Ishikawa (cell line): Measurements from ENCODE around the gene FCER2.

Experiments used
- CEBPB ChIP-seq: IDR thresholded peaks from 2 replicates; pipeline ENCODE4 v1.6.1; 2012
- CREB1 ChIP-seq: IDR thresholded peaks from 2 replicates; pipeline ENCODE4 v1.6.1; 2012; ENCODE audit warnings: low read depth
- EGR1 ChIP-seq: IDR thresholded peaks from 2 replicates; pipeline ENCODE4 v1.6.1; 2012
- EP300 ChIP-seq: IDR thresholded peaks from 2 replicates; pipeline ENCODE4 v1.6.1; 2012; ENCODE audit warnings: borderline replicate concordance
- FOXM1 ChIP-seq: IDR thresholded peaks from 2 replicates; pipeline ENCODE4 v1.6.1; 2012; ENCODE audit warnings: low read depth, borderline replicate concordance
- NFIC ChIP-seq: IDR thresholded peaks from 2 replicates; pipeline ENCODE4 v1.6.1; 2012
- RAD21 ChIP-seq: IDR thresholded peaks from 2 replicates; pipeline ENCODE4 v1.6.1; 2012; ENCODE audit warnings: low read depth
- TAF1 ChIP-seq: IDR thresholded peaks from 2 replicates; pipeline ENCODE4 v1.6.1; 2012; ENCODE audit warnings: low read depth, mild to moderate bottlenecking
- TCF12 ChIP-seq: IDR thresholded peaks from 2 replicates; pipeline ENCODE4 v1.6.1; 2012; ENCODE audit warnings: low read depth
- TEAD4 ChIP-seq: IDR thresholded peaks from 2 replicates; pipeline ENCODE4 v1.6.1; 2012
- USF1 ChIP-seq: IDR thresholded peaks from 2 replicates; pipeline ENCODE4 v1.6.1; 2012
- YY1 ChIP-seq: IDR thresholded peaks from 2 replicates; pipeline ENCODE4 v1.6.1; 2012; ENCODE audit warnings: low read depth
- ZBTB7A ChIP-seq: IDR thresholded peaks from 2 replicates; pipeline ENCODE4 v1.6.1; 2012; ENCODE audit warnings: low read depth
- TF ChIP-seq, protein P1 (sequence below): IDR thresholded peaks from 2 replicates; pipeline ENCODE4 v1.6.1; 2012
- TF ChIP-seq, protein P2 (sequence below): IDR thresholded peaks from 2 replicates; pipeline ENCODE4 v1.6.1; 2012; ENCODE audit warnings: low read depth, mild to moderate bottlenecking

The FCER2 gene

GRCh38 chr19:7646426-7646700 is 55.6 kb downstream of the FCER2 start:
- no peak for TF ChIP-seq FOXM1
- TF ChIP-seq EP300: no peak
- TF ChIP-seq YY1: no peak
- TF ChIP-seq TEAD4: no peak
- no peak for TF ChIP-seq RAD21
- no peak for TF ChIP-seq CREB1
- TF ChIP-seq, protein P1, sequence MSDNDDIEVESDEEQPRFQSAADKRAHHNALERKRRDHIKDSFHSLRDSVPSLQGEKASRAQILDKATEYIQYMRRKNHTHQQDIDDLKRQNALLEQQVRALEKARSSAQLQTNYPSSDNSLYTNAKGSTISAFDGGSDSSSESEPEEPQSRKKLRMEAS: no peak
- TF ChIP-seq TAF1: no peak
- TF ChIP-seq USF1: no peak
- TF ChIP-seq ZBTB7A: no peak
- TF ChIP-seq NFIC: no peak
- TF ChIP-seq CEBPB: no peak

DNA sequence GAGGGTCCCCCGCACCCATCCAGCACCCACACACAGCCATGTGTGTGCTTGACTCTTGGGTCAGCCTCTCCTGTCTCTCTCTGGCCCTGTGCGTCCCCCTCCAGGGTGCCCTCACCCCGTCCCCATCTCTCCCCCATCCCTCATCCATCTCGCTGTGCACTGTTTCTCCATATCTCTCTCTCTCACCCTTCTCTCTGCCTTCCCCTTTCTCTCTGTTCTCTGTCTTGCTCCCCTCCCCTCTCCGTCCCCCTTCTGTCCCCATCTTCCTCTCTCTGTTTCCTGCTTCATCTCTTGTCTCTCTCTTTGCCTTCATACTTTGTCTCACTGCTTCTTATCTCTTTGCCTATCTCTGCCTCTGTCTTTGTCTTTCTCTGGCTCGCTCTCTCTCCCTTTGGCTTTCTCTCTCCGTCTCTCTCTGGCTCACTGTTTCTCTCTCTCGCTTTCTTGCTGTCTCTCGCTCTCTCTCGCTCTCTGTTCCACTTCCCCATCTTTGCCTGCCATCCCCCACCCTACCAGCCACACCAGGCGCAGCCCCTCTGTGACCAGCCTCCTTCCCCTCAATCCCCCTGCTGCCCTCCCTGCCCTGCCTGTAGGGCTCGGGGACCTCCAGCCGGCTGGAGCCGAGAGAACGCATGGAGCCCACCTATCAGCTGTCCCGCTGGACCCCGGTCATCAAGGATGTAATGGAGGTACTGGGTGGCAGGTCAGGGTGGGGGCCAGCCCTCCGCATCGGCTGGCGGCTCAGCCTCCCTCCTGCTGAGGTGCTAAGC is 56.1 kb downstream of the FCER2 start:
- TF ChIP-seq NFIC (no peak), TAF1 (no peak), CEBPB (no peak), YY1 (no peak), RAD21 (no peak), FOXM1 (no peak), EGR1 (no peak), TCF12 (no peak), TEAD4 (no peak), ZBTB7A (no peak), CREB1 (no peak), EP300 (no peak), USF1 (no peak)
- TF ChIP-seq, protein P1: no peak
- TF ChIP-seq, protein P2, sequence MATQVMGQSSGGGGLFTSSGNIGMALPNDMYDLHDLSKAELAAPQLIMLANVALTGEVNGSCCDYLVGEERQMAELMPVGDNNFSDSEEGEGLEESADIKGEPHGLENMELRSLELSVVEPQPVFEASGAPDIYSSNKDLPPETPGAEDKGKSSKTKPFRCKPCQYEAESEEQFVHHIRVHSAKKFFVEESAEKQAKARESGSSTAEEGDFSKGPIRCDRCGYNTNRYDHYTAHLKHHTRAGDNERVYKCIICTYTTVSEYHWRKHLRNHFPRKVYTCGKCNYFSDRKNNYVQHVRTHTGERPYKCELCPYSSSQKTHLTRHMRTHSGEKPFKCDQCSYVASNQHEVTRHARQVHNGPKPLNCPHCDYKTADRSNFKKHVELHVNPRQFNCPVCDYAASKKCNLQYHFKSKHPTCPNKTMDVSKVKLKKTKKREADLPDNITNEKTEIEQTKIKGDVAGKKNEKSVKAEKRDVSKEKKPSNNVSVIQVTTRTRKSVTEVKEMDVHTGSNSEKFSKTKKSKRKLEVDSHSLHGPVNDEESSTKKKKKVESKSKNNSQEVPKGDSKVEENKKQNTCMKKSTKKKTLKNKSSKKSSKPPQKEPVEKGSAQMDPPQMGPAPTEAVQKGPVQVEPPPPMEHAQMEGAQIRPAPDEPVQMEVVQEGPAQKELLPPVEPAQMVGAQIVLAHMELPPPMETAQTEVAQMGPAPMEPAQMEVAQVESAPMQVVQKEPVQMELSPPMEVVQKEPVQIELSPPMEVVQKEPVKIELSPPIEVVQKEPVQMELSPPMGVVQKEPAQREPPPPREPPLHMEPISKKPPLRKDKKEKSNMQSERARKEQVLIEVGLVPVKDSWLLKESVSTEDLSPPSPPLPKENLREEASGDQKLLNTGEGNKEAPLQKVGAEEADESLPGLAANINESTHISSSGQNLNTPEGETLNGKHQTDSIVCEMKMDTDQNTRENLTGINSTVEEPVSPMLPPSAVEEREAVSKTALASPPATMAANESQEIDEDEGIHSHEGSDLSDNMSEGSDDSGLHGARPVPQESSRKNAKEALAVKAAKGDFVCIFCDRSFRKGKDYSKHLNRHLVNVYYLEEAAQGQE: no peak

- TF ChIP-seq USF1 (no peak), TEAD4 (no peak)
Measured at GRCh38 chr19:7645163-7645562, 56.8 kb downstream of the FCER2 start.

DNA sequence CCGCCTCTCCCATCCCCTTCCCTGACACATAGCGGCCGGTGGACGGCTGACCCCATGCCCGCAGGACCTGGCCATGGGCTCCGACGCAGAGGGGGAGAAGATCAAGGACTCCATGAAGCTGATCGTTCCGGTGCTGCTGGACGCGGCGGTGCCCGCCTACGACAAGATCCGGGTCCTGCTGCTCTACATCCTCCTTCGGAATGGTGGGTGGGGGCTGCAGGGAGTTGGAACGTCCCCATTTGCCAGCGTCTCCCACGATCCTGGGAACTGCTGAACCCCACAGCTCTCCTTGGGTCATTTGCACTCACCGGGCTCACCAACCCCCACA is 57.4 kb downstream of the FCER2 start:
- TF ChIP-seq YY1 (no peak), USF1 (no peak), FOXM1 (no peak), EP300 (no peak), NFIC (no peak), EGR1 (no peak), RAD21 (no peak), TAF1 (no peak), ZBTB7A (no peak), TCF12 (no peak), TEAD4 (no peak), CEBPB (no peak), CREB1 (no peak)
- TF ChIP-seq, protein P1: no peak
- TF ChIP-seq, protein P2: no peak

- TF ChIP-seq USF1 (no peak), CREB1 (no peak), RAD21 (no peak)
- TF ChIP-seq, protein P1: no peak
Measured at GRCh38 chr19:7643031-7643415, 58.9 kb downstream of the FCER2 start.
